HPDE6-E6E7 (cell line): ENCODE results near the gene RPA3.

Experiments
- DNase-seq: peaks from one replicate; pipeline ENCODE4 v3.0.0; 2011; ENCODE audit warnings: missing footprints; ENCODE audit errors: extremely low spot score

Gene RPA3

GRCh38 chr7:7718492-7718891 lies at the start of gene RPA3:
RPA3 (minus strand) TSS chr7:7718607; CDS start chr7:7640418, 78,189 bp downstream.
- DNase-seq, result no peak

GRCh38 chr7:7766671-7767070 lies 48.3 kb upstream of the RPA3 start:
- DNase-seq, result no peak

GRCh38 chr7:7765422-7765821 lies 47.0 kb upstream of the RPA3 start:
- DNase-seq, result peak; percentile 42

DNA sequence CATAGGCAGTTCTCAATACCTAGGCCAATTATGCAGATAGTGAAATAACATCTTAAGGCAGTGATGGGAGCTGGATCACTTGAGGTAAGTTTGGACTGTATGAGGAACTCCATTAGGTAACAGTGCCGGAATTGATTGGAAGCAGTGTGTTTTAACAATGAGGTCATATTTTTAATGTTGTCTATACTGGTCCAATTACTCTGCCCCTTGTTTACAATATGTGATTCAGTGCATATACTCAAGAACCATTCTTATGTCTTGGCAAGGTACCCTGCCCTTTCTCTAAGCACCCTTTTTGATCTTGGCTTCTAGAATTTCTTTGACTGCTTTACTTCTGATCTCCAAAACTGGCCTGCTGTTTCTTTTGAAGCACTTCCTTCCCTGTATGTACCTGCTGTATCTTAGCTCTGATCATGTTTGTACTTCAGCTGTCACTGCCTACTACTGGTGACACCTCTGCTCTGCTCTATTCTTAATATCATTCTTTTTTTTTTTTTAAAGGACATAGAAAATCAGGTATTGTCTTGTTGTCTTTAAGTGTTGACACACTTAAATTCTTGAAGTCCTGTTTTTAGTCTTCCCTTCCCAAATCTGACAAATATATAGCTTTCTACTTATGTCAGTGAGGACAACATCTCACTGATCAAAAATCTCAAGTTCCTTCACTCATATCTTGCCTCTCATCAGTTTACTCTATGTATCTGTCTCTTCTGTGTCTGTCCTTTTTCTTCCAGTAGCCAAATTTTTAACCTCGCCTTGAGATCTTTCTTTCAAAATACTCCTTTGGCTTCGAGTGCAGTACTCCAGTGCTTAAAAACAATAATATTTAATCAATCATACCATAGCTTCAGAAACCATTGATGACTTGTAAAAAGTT lies 46.4 kb upstream of the RPA3 start:
- no peak for DNase-seq

DNA sequence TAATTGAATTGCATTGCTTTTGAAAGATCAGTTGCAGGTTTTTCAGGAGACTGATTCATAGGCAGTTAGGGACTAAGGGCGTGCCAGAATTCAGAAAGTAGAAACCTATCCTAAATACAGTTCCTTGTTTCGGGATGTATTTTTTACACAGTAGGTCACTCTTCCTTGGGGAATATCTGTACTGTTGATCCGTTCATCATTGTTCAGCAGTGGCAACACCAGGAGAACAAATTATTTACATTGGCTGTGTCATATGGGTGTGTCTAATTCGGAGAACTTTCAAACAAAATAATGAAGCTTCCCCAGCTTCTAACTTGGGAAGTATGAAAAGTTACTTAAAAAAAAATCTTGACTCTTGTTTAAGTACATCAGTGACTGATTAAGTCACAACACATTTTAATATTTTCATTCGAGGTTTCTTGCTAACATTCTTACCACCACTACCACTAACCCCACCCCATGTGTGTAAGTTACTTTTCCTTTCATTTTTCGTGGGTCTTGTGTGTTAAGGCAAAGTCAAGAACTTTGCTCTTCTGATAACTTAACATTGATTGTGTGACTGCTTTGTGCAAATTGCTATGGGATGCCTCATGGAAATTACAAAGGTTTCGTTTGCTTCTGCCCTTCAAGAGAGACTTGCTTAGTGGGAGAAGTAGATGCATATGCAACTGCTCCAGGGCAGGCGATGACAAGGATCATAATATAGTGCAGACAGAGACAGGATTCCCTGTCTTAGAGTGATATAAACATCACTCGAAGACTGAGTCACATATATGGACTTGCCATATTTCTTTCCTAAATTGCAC lies 43.8 kb upstream of the RPA3 start:
- no peak for DNase-seq

- DNase-seq, result no peak
Observed at GRCh38 chr7:7761340-7761973, 43.0 kb upstream of the RPA3 start.

- no peak for DNase-seq
Observed at GRCh38 chr7:7757576-7757975, 39.2 kb upstream of the RPA3 start.

DNA sequence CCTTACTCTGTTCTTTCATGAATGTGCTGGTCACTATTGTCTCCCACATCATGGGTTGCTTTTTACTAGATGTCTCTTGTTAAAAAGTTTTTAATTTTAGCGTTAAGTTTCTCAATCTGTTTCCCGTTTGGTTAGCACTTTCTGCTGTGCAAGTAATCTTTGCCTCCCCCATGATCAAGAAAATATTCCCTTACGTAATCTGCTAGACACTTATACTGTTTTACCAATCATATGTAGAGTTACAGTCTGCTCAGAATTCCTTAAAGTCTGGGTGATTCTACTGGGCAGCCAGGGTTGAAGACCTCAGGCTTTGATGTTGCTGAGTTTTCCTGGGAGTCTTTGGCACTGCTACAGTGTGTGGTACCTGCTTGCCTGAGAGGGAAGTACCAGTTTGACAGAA lies 38.2 kb upstream of the RPA3 start:
- DNase-seq, result no peak

DNA sequence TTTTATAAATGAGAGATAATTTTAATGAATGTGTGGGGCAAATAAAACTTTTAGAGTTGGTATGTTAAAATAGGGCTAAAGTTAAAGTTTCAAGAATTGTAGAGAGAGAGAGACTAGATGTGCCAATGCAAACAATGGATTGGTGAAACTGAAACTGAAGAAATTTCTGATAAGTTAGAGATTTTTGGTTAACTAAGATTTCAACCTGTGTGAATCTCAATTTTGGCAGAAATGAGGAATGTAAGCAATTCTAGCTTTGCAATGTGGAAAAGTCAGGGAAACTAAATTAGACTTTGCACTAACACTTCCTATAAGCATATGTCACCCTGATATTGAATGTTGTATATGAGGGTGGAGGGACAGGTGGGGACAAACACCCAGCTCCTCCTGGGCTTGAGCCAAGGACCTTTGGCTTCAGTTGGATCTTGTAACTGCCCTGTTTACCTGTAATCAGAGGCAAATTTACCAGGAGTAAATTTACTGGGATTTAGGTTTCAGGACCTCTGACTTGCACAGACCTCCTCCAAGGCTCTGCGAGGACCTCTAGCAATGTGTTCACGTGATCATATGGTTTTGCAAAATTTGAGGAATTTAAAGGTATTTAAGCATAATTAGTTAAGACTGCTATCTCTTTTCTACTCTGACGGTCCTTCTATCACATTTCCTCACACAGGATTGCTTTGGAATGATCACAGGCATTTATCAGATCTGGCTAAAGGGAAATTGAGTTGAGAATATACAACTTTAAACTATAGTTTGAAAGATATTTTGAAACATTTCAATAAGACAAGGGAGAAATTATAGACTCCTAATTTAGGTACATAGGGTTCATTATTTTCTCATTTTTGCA lies 33.1 kb upstream of the RPA3 start:
- no peak for DNase-seq

DNA sequence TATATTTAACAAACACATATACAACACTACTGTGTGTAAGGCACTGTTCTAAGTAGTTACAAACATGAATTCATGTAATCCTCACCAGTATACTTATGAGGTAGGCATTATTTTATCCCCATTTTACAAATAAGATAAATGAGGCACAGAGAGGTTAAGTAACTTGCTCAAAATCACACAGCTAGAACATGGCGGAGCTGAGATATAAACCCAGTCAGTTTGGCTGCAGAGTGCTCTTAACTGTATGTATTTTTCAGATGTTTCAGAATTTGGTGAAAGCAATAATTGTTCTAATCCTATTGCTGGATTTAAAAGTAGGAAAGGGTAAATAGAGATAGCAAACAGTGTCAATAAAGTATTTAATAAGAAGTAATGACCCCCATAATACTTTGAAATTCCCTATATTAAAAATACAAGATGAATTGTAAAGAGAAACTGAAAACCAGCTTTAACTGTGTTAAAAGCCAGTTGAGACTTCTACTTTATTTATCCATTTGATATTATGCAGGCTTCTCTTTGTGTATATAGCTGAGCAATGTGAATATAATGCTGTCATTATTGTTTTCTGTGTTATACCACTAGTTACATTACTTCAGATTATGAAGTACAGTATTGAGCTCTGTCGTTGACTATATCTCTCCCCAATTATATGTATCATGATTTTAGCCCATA lies 32.3 kb upstream of the RPA3 start:
- DNase-seq, result no peak

DNA sequence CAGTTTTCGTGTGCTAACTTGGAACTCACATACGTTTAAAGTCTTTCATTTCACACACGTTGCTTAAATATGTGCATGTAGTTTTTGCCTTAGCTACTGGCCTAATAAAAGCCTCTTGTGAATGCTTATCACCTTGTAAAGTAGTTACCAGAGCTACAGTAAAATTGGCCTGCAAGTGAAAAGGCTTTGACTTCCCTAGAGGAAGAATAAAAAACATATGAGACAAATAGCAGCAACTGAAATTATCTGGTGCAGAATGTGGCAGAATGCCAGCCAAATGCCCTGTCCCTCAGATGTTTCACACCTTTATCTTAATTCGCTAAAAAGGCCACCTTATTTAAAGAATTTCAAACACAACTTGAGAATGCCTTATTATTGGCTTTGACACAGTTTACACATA lies 28.1 kb upstream of the RPA3 start:
- no peak for DNase-seq

DNA sequence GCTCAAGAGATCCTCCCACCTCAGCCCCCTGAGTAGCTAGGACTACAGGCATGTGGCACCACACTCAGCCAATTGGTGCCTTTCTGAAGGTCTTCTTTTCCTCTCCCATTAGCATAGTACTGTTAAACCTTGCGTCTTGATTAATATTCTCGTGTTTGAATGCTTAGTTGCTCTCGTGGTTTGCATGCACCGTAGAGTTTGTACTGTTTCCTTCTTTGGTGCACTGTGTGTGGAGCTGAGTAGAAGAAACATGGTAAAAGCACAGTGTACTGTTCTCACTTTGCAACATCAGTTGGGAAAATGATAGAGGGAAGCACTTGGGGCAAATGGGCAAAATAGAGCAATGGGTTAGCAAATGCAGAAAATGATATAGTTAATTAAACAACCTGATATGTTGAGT lies 27.6 kb upstream of the RPA3 start:
- DNase-seq, result no peak

- no peak for DNase-seq
Observed at GRCh38 chr7:7745258-7745657, 26.9 kb upstream of the RPA3 start.

DNA sequence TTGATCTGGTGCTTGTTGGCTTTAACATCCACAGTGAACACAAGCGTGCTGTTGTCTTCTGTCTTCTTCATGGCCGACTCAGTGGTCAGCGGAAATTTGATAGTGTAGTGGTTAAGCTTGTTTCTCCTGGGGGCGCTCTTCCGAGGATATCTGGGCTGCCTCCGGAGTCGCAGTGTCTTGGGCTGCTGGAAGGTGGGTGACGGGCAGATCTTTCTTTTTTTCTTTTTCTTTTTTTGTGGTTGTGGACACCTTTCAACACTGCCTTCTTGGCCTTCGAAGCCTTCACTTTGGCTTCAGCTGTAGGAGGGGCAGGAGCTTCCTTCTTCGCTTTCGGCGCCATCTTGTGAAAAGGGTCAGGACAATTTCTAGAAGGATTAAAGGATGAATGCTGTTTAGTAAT lies 23.8 kb upstream of the RPA3 start:
- no peak for DNase-seq

DNA sequence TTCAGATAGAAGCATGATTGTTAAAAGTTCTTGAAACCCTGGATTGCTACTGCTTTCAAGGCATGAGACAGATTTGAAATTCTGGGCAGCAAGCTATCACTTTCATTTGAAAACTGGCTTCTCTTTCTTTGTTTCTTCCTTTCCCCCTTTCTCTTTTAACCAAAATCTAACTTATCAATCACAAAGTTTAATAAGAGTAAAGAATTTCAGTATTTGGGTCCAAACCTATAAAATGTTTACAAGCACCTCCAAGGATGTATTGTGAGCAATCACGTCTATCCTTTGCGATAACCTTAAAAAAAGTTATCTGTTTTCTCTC lies 21.6 kb upstream of the RPA3 start:
- no peak for DNase-seq

- DNase-seq, result no peak
Observed at GRCh38 chr7:7739204-7740036, 21.0 kb upstream of the RPA3 start.

- no peak for DNase-seq
Observed at GRCh38 chr7:7738622-7739021, 20.2 kb upstream of the RPA3 start.

DNA sequence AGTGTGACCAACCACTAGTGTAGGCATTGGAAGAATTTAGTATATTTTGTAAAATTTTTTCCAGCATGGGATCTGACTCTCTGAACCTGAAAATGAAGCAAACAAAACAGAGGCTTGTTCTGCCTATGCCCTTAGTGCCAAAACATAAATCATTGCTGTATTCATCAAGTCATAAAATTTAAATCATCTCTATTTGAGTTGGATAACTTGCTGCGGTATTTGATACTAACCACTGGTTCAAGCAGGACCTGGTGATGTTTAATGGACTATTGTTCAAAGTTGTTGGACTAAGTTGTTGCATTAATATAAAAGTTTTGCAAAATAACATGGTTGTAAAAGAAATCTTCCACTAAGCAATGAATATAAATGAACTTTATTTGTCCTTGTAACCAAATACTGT lies 19.8 kb upstream of the RPA3 start:
- no peak for DNase-seq

DNA sequence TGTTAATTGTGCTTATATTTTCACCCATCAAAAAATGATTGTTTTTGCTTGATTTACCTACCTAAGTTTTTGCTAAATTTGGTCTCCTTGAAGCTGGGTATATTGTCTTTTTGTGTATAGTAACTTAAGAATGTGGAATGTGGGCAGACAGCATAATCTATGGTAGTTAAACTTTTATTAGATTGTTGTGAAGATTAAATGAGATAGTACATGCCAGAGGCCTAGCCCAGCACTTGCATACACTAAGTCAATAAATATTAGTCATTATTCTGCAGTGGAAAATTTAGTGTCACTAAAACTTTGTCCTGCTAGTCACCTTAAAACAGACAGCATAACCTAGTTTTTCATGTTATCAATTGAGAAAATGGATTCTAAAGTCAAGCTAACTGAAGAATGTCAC lies 19.3 kb upstream of the RPA3 start:
- DNase-seq, result no peak

DNA sequence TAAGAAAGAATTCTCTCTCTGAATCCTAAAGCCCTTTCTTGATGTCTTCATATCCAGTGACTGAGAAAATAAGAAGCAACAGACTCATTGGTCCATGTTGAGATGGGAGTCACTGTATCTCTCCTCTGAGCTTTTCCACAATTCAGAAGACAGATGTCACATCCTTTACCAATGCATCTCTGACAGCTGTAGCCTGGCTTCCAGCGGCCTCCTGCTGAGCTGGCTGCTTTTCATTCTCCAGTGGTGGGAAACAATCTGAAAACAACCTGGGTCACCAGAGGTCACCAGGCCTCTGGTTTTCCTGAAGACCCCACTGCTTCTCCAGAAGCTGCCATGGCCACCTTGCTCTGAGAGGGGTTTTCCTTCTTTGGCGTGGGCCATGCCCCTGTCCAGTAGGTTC lies 18.3 kb upstream of the RPA3 start:
- no peak for DNase-seq
